H1 (cell line): ENCODE data around the gene TXLNB. TPM values are rescaled to one million over a fixed set of nuclear protein-coding genes. Genes with fewer than 3 reads are reported as not detected.

ENCODE experiments used
- CTCF ChIA-PET: fragments of 300-600 bp; sonication (Branson Sonifier 250); formaldehyde crosslinking; loops from one replicate; lab custom pipeline; 2021; ENCODE audit not compliant: partially characterized antibody; lab: Charles Lee
- POLR2A ChIA-PET: fragments of 300-600 bp; sonication (Branson Sonifier 250); formaldehyde crosslinking; loops from one replicate; lab custom pipeline; 2021; ENCODE audit warnings: inconsistent platforms; ENCODE audit not compliant: partially characterized antibody; lab: Charles Lee
- DNase-seq, 2 experiments: peaks; one replicate each; pipeline versions ENCODE4 v3.0.0 to v3.0.0-alpha.2; 2010 to 2022; ENCODE audit warnings: low spot score in 2 of 2, low read depth in 1 of 2, mixed read lengths in 1 of 2
- FAIRE-seq: peaks from 2 replicates; lab custom pipeline; 2011; peaks lifted over from hg19 to GRCh38; lab: Jason Lieb, UNC
- H2AFZ ChIP-seq: 2 replicates; pipeline ENCODE4 v1.8.1; 2012; ENCODE audit warnings: low read length, inconsistent platforms
- H2AK5ac ChIP-seq: 2 replicates; pipeline ENCODE4 v1.6.1; 2013; ENCODE audit warnings: low read depth, low read length
- H2BK120ac ChIP-seq: replicated peaks from 2 replicates; pipeline ENCODE3; 2013; ENCODE audit warnings: low read depth, low read length, inconsistent platforms
- H2BK12ac ChIP-seq: 2 replicates; pipeline ENCODE4 v1.6.1; 2013; ENCODE audit warnings: low read depth, low read length
- H2BK15ac ChIP-seq: 2 replicates; pipeline ENCODE4 v1.6.1; 2013; ENCODE audit warnings: low read length
- H2BK20ac ChIP-seq: 2 replicates; pipeline ENCODE4 v1.6.1; 2013; ENCODE audit warnings: low read length
- H2BK5ac ChIP-seq: 2 replicates; pipeline ENCODE4 v1.6.1; 2013; ENCODE audit warnings: low read depth, low read length
- H3K14ac ChIP-seq: 2 replicates; pipeline ENCODE4 v1.6.1; 2013; ENCODE audit warnings: inconsistent platforms; ENCODE audit not compliant: insufficient read length
- H3K18ac ChIP-seq: 2 replicates; pipeline ENCODE4 v1.6.1; 2013; ENCODE audit warnings: low read length; ENCODE audit errors: extremely low read depth
- H3K23ac ChIP-seq: 2 replicates; pipeline ENCODE4 v1.6.1; 2013; ENCODE audit warnings: inconsistent platforms; ENCODE audit not compliant: insufficient read length
- H3K23me2 ChIP-seq: 2 replicates; pipeline ENCODE4 v1.6.1; 2013; ENCODE audit warnings: low read depth, low read length
- H3K27ac ChIP-seq: 2 replicates; pipeline ENCODE4 v1.6.1; 2011; ENCODE audit warnings: low read depth, low read length, inconsistent platforms
- H3K27me3 ChIP-seq, 4 experiments: replicated peaks in 1 of 4; 1 replicate in 1 of 4; 2 replicates in 3 of 4; pipeline versions ENCODE4 v1.6.1 to v1.8.1; 2011 to 2013; ENCODE audit warnings: low read length in 3 of 4, mild to moderate bottlenecking in 3 of 4, inconsistent platforms in 2 of 4, mixed read lengths in 2 of 4, moderate library complexity in 1 of 4; ENCODE audit not compliant: control insufficient read depth in 3 of 4, insufficient read depth in 3 of 4; ENCODE audit errors: extremely low read depth in 1 of 4
- H3K36me3 ChIP-seq, 4 experiments: 2 replicates each; pipeline versions ENCODE4 v1.6.1 to v1.8.1; 2011 to 2013; ENCODE audit warnings: mild to moderate bottlenecking in 4 of 4, low read length in 3 of 4, moderate library complexity in 2 of 4, control low read depth in 1 of 4, inconsistent platforms in 1 of 4; ENCODE audit not compliant: insufficient read depth in 4 of 4, control insufficient read depth in 2 of 4
- H3K4ac ChIP-seq: replicated peaks from 2 replicates; pipeline ENCODE3; 2013; ENCODE audit warnings: low read length, low read depth, mixed read lengths, inconsistent platforms; ENCODE audit not compliant: insufficient read length
- H3K4me1 ChIP-seq, 4 experiments: replicated peaks in 1 of 4; 1 replicate in 1 of 4; 2 replicates in 3 of 4; pipeline versions ENCODE4 v1.6.1 to v1.8.1; 2011 to 2013; ENCODE audit warnings: low read length in 3 of 4, inconsistent platforms in 2 of 4, mixed read lengths in 1 of 4; ENCODE audit not compliant: insufficient read depth in 4 of 4, control insufficient read depth in 3 of 4
- H3K4me2 ChIP-seq, 2 experiments: 2 replicates each; pipeline versions ENCODE4 v1.6.1 to v1.8.1; 2011 to 2013; ENCODE audit warnings: low read depth in 2 of 2, low read length in 2 of 2, control low read depth in 1 of 2, inconsistent platforms in 1 of 2, mild to moderate bottlenecking in 1 of 2; ENCODE audit not compliant: insufficient read depth in 1 of 2
- H3K4me3 ChIP-seq, 4 experiments: fragments of 200-600, 300-600 bp in 1 of 4; sonication (generic), shearing (Covaris generic), sonication (Bioruptor Twin) in 1 of 4; 2 replicates each; pipeline versions ENCODE4 v1.5.1 to v1.8.1; 2011 to 2016; ENCODE audit warnings: low read length in 4 of 4, low read depth in 3 of 4, control low read depth in 2 of 4, inconsistent platforms in 2 of 4, mild to moderate bottlenecking in 2 of 4, mixed read lengths in 1 of 4, moderate library complexity in 1 of 4; ENCODE audit not compliant: insufficient read depth in 2 of 4; ENCODE audit errors: extremely low read depth in 1 of 4
- H3K56ac ChIP-seq: replicated peaks from 2 replicates; pipeline ENCODE3; 2013; ENCODE audit warnings: low read depth, mild to moderate bottlenecking, mixed read lengths, low read length, inconsistent platforms; ENCODE audit not compliant: insufficient read length
- H3K79me1 ChIP-seq: 2 replicates; pipeline ENCODE4 v1.6.1; 2013; ENCODE audit warnings: low read depth, low read length, control low read depth
- H3K79me2 ChIP-seq, 2 experiments: 2 replicates each; pipeline versions ENCODE4 v1.6.1 to v1.8.1; 2012 to 2013; ENCODE audit warnings: low read length in 2 of 2, mild to moderate bottlenecking in 2 of 2, inconsistent platforms in 1 of 2; ENCODE audit not compliant: insufficient read depth in 2 of 2, control insufficient read depth in 1 of 2
- H3K9ac ChIP-seq, 4 experiments: replicated peaks in 1 of 4; 1 replicate in 1 of 4; 2 replicates in 3 of 4; pipeline versions ENCODE4 v1.6.1 to v1.8.1; 2011 to 2013; ENCODE audit warnings: low read depth in 3 of 4, low read length in 3 of 4, control low read depth in 2 of 4, mild to moderate bottlenecking in 2 of 4, moderate library complexity in 2 of 4, inconsistent platforms in 1 of 4; ENCODE audit errors: extremely low read depth in 1 of 4
- H3K9me3 ChIP-seq, 2 experiments: 2 replicates each; pipeline versions ENCODE4 v1.6.1 to v1.8.1; 2012 to 2013; ENCODE audit warnings: mild to moderate bottlenecking in 2 of 2, moderate library complexity in 2 of 2, control low read depth in 1 of 2, inconsistent platforms in 1 of 2, low read depth in 1 of 2, low read length in 1 of 2, mixed read lengths in 1 of 2; ENCODE audit not compliant: insufficient read depth in 2 of 2
- H4K20me1 ChIP-seq, 2 experiments: replicated peaks in 1 of 2; 2 replicates each; pipeline versions ENCODE3 to v1.8.1; 2011 to 2013; ENCODE audit warnings: inconsistent platforms in 2 of 2, low read length in 2 of 2, mild to moderate bottlenecking in 1 of 2; ENCODE audit not compliant: insufficient read depth in 2 of 2, control insufficient read depth in 1 of 2
- H4K5ac ChIP-seq: 2 replicates; pipeline ENCODE4 v1.6.1; 2013; ENCODE audit warnings: low read length, low read depth, mixed read lengths, inconsistent platforms; ENCODE audit not compliant: insufficient read length
- H4K8ac ChIP-seq: 2 replicates; pipeline ENCODE4 v1.8.0; 2013; ENCODE audit warnings: mild to moderate bottlenecking, moderate library complexity, low read length, inconsistent platforms; ENCODE audit not compliant: insufficient read depth; ENCODE audit errors: extremely low read depth
- H4K91ac ChIP-seq: replicated peaks from 2 replicates; pipeline ENCODE3; 2013; ENCODE audit warnings: low read length, mixed read lengths, inconsistent platforms; ENCODE audit not compliant: insufficient read length
- BACH1 ChIP-seq: IDR thresholded peaks from 2 replicates; pipeline ENCODE4 v1.6.1; 2012; ENCODE audit warnings: low read length, improper control_type of control experiment
- CBX8 ChIP-seq: fragments of 300-800, 300-1000 bp; sonication (generic); IDR thresholded peaks from 2 replicates; pipeline ENCODE4 v1.7.1; 2016; ENCODE audit warnings: low read depth, low read length, borderline replicate concordance
- E2F6 ChIP-seq: IDR thresholded peaks from 2 replicates; pipeline ENCODE4 v1.6.1; 2012; ENCODE audit warnings: inconsistent platforms
- GABPA ChIP-seq: IDR thresholded peaks from 2 replicates; pipeline ENCODE4 v1.6.1; 2011; ENCODE audit warnings: mild to moderate bottlenecking, low read length, moderate library complexity, borderline replicate concordance; ENCODE audit not compliant: insufficient read depth
- MAX ChIP-seq: IDR thresholded peaks from 2 replicates; pipeline ENCODE4 v1.6.1; 2012; ENCODE audit warnings: inconsistent platforms
- SP4 ChIP-seq: IDR thresholded peaks from 2 replicates; pipeline ENCODE4 v1.6.1; 2012; ENCODE audit warnings: low read length, inconsistent platforms
- SRF ChIP-seq: IDR thresholded peaks from 2 replicates; pipeline ENCODE4 v1.6.1; 2011; ENCODE audit warnings: mild to moderate bottlenecking, low read depth, low read length, moderate library complexity
- TAF1 ChIP-seq: IDR thresholded peaks from 2 replicates; pipeline ENCODE4 v1.6.1; 2011; ENCODE audit warnings: mild to moderate bottlenecking, low read depth, low read length
- TCF12 ChIP-seq: IDR thresholded peaks from 2 replicates; pipeline ENCODE4 v1.6.1; 2011; ENCODE audit warnings: low read depth, mild to moderate bottlenecking, low read length
- WGBS, 2 experiments: shearing (Covaris generic) in 1 of 2; methylation state at CpG; one replicate each; pipeline versions ENCODE4 v1.1.6 to v1.1.7; 2013 to 2015; ENCODE audit warnings: low lambda C conversion rate in 2 of 2, mixed read lengths in 2 of 2, inconsistent platforms in 1 of 2, low coverage in 1 of 2, missing lambda C conversion rate in 1 of 2; ENCODE audit not compliant: insufficient replicate concordance in 2 of 2, insufficient coverage in 1 of 2, insufficient read length in 1 of 2; ENCODE audit errors: extremely low coverage in 1 of 2, missing lambda C conversion rate in 1 of 2; 5-methylcytosine and 5-hydroxymethylcytosine counted together
- polyA plus RNA-seq, 7 experiments: library from polyadenylated mRNA; depleted of rRNA in 3 of 7; stranded (reverse) in 5 of 7; unstranded in 2 of 7; fragments of >200 nt in 5 of 7; fragments of 200-250 nt in 2 of 7; gene quantifications; 1 replicate in 5 of 7; 2 replicates in 1 of 7; 4 replicates in 1 of 7; pipeline versions ENCODE4 v1.2.1 to v1.2.3, GENCODE V29; 2011 to 2013; ENCODE audit warnings: missing spikeins in 2 of 7, mixed read lengths in 2 of 7
- total RNA-seq: library from RNA; stranded (reverse); fragmentation: NEBNext Ultra II Directional; extraction: Animal tissue kit (Norgen Biotek cat#: 25700); gene quantifications from 2 replicates; pipeline ENCODE4 v1.2.1, GENCODE V29; 2021

Gene TXLNB
- total and polyA plus RNA-seq, 2 of the 8 experiments (the other 6 are each of a cell fraction or from before 2014, with no cell fraction given), result 0.05 to 0.17 TPM

- Histone ChIP-seq H2AK5ac (no peak overlapping the region), H3K79me2 (no peaks in the 10 kb centered on the region)
- POLR2A ChIA-PET, result interaction anchor here (2.3 kb wide), 1 partner anchor 12 kb away, joined by 13 read pairs; no protein-coding TSS in a partner anchor
These were observed 33.9 kb upstream of the TXLNB start for GRCh38 chr6:139325686-139326085.

More at GRCh38 chr6:139325686-139326085, 33.9 kb upstream of the TXLNB start:
- no peak overlapping the region for H3K23ac ChIP-seq
- CTCF ChIA-PET, result interaction anchor here (1.1 to 1.2 kb wide), 2 partner anchors 11 to 75 kb away, joined by 3 read pairs; no protein-coding TSS in a partner anchor
- H3K27ac ChIP-seq, result no peak overlapping the region
- no peaks in the 10 kb centered on the region for H3K9me3 ChIP-seq
- no peak overlapping the region for H2BK15ac ChIP-seq
- H2BK20ac ChIP-seq, result 0 out of 2 replicates have a peak overlapping the region, but pooled peaks have one; percentile 72
- TF ChIP-seq SRF (no peak), SP4 (no peak), E2F6 (no peak), MAX (no peak), BACH1 (no peak), TCF12 (no peak), TAF1 (no peak), GABPA (no peak), CBX8 (no peak)
- no peak overlapping the region for H3K9ac ChIP-seq
- no peak overlapping the region for H4K5ac ChIP-seq
- no peak overlapping the region for H3K4ac ChIP-seq
- H4K91ac ChIP-seq, result no peak overlapping the region
- H3K14ac ChIP-seq, result no peak overlapping the region
- H2BK120ac ChIP-seq, result peak overlapping the region; percentile 47
- no peak overlapping the region for H3K56ac ChIP-seq
- H3K23me2 ChIP-seq, result 0 out of 2 replicates have a peak, but pooled peaks cover 2% of the 10 kb centered on the region
- no peaks in the 10 kb centered on the region for H4K20me1 ChIP-seq
- no peak overlapping the region for H3K4me3 ChIP-seq
- no peak overlapping the region for H3K4me2 ChIP-seq
- 0 out of 2 replicates have a peak overlapping the region, but pooled peaks have one; percentile 50 for H2AFZ ChIP-seq
- no peak overlapping the region for H2BK5ac ChIP-seq
- H4K8ac ChIP-seq, result no peak overlapping the region
- H3K18ac ChIP-seq, result no peak overlapping the region
- no peaks in the 10 kb centered on the region for H3K36me3 ChIP-seq
- no peak for FAIRE-seq
- peak overlapping the region; percentile 46; the same call in 1 of the 2 replicates for H2BK12ac ChIP-seq
- no peak for DNase-seq
- 100% methylated on average over 1 of the region's 1 CpG; no CpG with 5 or more reads in 1 of the 2 experiments for WGBS, 2 experiments
- H3K79me1 ChIP-seq, result no peaks in the 10 kb centered on the region
- peaks cover 0 to 4% (median 2%) of the 10 kb centered on the region in 4 experiments; a peak in 3 of 7 replicates for H3K4me1 ChIP-seq
- H3K27me3 ChIP-seq, result no peaks in the 10 kb centered on the region
